HCT116 (cell line): ENCODE measurements around the gene ATP5F1A. TPM values are rescaled to one million over a fixed set of nuclear protein-coding genes. Genes with fewer than 3 reads are reported as not detected.

Experiments
- ATAC-seq: fragments of 200-7000 bp; cut with Tn5 transposase; 2 replicates; pipeline ENCODE4 v1.9.1; 2020; ENCODE audit warnings: mild to moderate bottlenecking, moderate library complexity
- BruUV-seq: library from RNA; stranded (reverse); fragments of 400-500 nt; replicated peaks from 2 replicates; lab custom pipeline; 2021; lab: Mats Ljungman, UMichigan
- CTCF ChIA-PET: fragments of 300-600 bp; sonication (Branson Sonifier 250); formaldehyde crosslinking; loops from one replicate; lab custom pipeline; 2021; ENCODE audit warnings: antibody characterized with exemption; lab: Charles Lee
- POLR2A ChIA-PET: fragments of 300-600, 350-600 bp; sonication (Branson Sonifier 250); formaldehyde crosslinking; loops from one replicate; lab custom pipeline; 2021; ENCODE audit warnings: antibody characterized with exemption; lab: Charles Lee
- RAD21 ChIA-PET, 2 experiments: fragments of 300-600 bp; sonication (Branson Sonifier 250); formaldehyde crosslinking; loops; one replicate each; lab custom pipeline; 2023; ENCODE audit warnings: low total read pairs in 2 of 2; ENCODE audit not compliant: uncharacterized antibody in 2 of 2, unreplicated experiment in 2 of 2, low non-redundant PET in 1 of 2; lab: Charles Lee
- DNase-seq: peaks from one replicate; pipeline ENCODE4 v3.0.0-alpha.2; 2010; ENCODE audit warnings: low read depth, low spot score
- H2AFZ ChIP-seq: fragments of 200-600 bp; shearing (Covaris generic), sonication (generic); 2 replicates; pipeline ENCODE4 v1.6.1; 2017; ENCODE audit warnings: low read depth, mixed run types, mixed read lengths, antibody characterized with exemption, low read length; ENCODE audit not compliant: poor library complexity, severe bottlenecking
- H3K27ac ChIP-seq: 2 replicates; pipeline ENCODE4 v1.5.1; 2012; ENCODE audit warnings: low read depth, low read length
- H3K27me3 ChIP-seq: fragments of 200-600 bp; sonication (generic); 2 replicates; pipeline ENCODE4 v1.6.1; 2016; ENCODE audit warnings: mixed run types, low read length, mixed read lengths; ENCODE audit not compliant: insufficient read depth
- H3K36me3 ChIP-seq, 2 experiments: fragments of 200-500 bp in 1 of 2; fragments of 200-600 bp in 1 of 2; sonication (Bioruptor generic) in 1 of 2; sonication (generic) in 1 of 2; 2 replicates each; pipeline versions ENCODE4 v1.5.1 to v1.6.1; 2014 to 2016; ENCODE audit warnings: low read length in 2 of 2, inconsistent platforms in 1 of 2, mixed read lengths in 1 of 2, mixed run types in 1 of 2; ENCODE audit not compliant: insufficient read depth in 2 of 2, control insufficient read depth in 1 of 2
- H3K4me1 ChIP-seq, 2 experiments: fragments of 200-600 bp in 1 of 2; sonication (generic) in 1 of 2; 2 replicates each; pipeline versions ENCODE4 v1.5.1 to v1.6.1; 2012 to 2017; ENCODE audit warnings: low read length in 2 of 2, inconsistent platforms in 1 of 2, mild to moderate bottlenecking in 1 of 2, mixed read lengths in 1 of 2, mixed run types in 1 of 2, moderate library complexity in 1 of 2; ENCODE audit not compliant: insufficient read depth in 2 of 2, control insufficient read depth in 1 of 2
- H3K4me2 ChIP-seq: fragments of 200-600 bp; sonication (generic); 2 replicates; pipeline ENCODE4 v1.6.1; 2017; ENCODE audit warnings: mixed run types, low read length, mixed read lengths
- H3K4me3 ChIP-seq, 2 experiments: fragments of 200-600 bp in 1 of 2; sonication (generic) in 1 of 2; replicated peaks in 1 of 2; 2 replicates each; pipeline ENCODE4 v1.5.1; 2011 to 2016; ENCODE audit warnings: low read length in 2 of 2, control low read depth in 1 of 2, low read depth in 1 of 2, mild to moderate bottlenecking in 1 of 2, mixed read lengths in 1 of 2, mixed run types in 1 of 2
- H3K79me2 ChIP-seq: fragments of 200-600 bp; sonication (generic); 2 replicates; pipeline ENCODE4 v1.6.1; 2017; ENCODE audit warnings: mild to moderate bottlenecking, mixed run types, low read length, moderate library complexity, mixed read lengths; ENCODE audit not compliant: insufficient read depth
- H3K9ac ChIP-seq: fragments of 200-600 bp; sonication (generic); 2 replicates; pipeline ENCODE4 v1.6.1; 2016; ENCODE audit warnings: low read length, mixed read lengths
- H3K9me2 ChIP-seq: fragments of 200-600 bp; sonication (generic), shearing (Covaris generic); 2 replicates; pipeline ENCODE4 v1.6.1; 2017; ENCODE audit warnings: mixed run types, mild to moderate bottlenecking, moderate library complexity; ENCODE audit not compliant: insufficient read depth
- H3K9me3 ChIP-seq, 2 experiments: fragments of 200-500 bp in 1 of 2; fragments of 200-600 bp in 1 of 2; sonication (Bioruptor generic) in 1 of 2; sonication (generic) in 1 of 2; 2 replicates each; pipeline ENCODE4 v1.6.1; 2014 to 2017; ENCODE audit warnings: low read length in 2 of 2, mixed read lengths in 2 of 2, inconsistent platforms in 1 of 2, low read depth in 1 of 2, mild to moderate bottlenecking in 1 of 2, mixed run types in 1 of 2, moderate library complexity in 1 of 2; ENCODE audit not compliant: control insufficient read depth in 1 of 2, insufficient read depth in 1 of 2
- H4K20me1 ChIP-seq: fragments of 200-600 bp; sonication (generic), shearing (Covaris generic); 2 replicates; pipeline ENCODE4 v1.6.1; 2017; ENCODE audit warnings: mixed run types, mild to moderate bottlenecking, moderate library complexity; ENCODE audit not compliant: insufficient read depth
- CBX3 ChIP-seq: IDR thresholded peaks from 2 replicates; pipeline ENCODE4 v1.6.1; 2012; ENCODE audit warnings: low read depth
- CEBPB ChIP-seq: IDR thresholded peaks from 2 replicates; pipeline ENCODE4 v1.6.1; 2012; ENCODE audit warnings: low read depth
- EGR1 ChIP-seq: IDR thresholded peaks from 2 replicates; pipeline ENCODE4 v1.6.1; 2012; ENCODE audit warnings: low read depth
- ELF1 ChIP-seq: IDR thresholded peaks from 2 replicates; pipeline ENCODE4 v1.6.1; 2012; ENCODE audit warnings: low read depth, borderline replicate concordance
- EZH2 ChIP-seq: fragments of 200-600 bp; sonication (generic); IDR thresholded peaks from 2 replicates; pipeline ENCODE4 v1.6.1; 2017; ENCODE audit warnings: antibody characterized with exemption, mixed run types
- EZH2phosphoT487 ChIP-seq: fragments of 200-600 bp; IDR thresholded peaks from 2 replicates; pipeline ENCODE4 v1.6.1; 2018; ENCODE audit warnings: antibody characterized with exemption, borderline replicate concordance
- FOSL1 ChIP-seq: IDR thresholded peaks from 2 replicates; pipeline ENCODE4 v1.6.1; 2012; ENCODE audit warnings: low read depth
- JUND ChIP-seq: IDR thresholded peaks from 2 replicates; pipeline ENCODE4 v1.6.1; 2012
- POLR2A ChIP-seq: IDR thresholded peaks from 2 replicates; pipeline ENCODE4 v1.7.0; 2011; ENCODE audit warnings: borderline replicate concordance; ENCODE audit not compliant: insufficient read depth, insufficient read length; ENCODE audit errors: extremely low read depth
- POLR2AphosphoS5 ChIP-seq: IDR thresholded peaks from 2 replicates; pipeline ENCODE4 v1.6.1; 2011; ENCODE audit warnings: mild to moderate bottlenecking, low read depth, low read length, moderate library complexity
- RAD21 ChIP-seq: IDR thresholded peaks from 2 replicates; pipeline ENCODE4 v1.6.1; 2012; ENCODE audit warnings: low read depth, mild to moderate bottlenecking
- SIN3A ChIP-seq: IDR thresholded peaks from 2 replicates; pipeline ENCODE4 v1.6.1; 2012; ENCODE audit warnings: low read depth
- SP1 ChIP-seq: IDR thresholded peaks from 2 replicates; pipeline ENCODE4 v1.6.1; 2012; ENCODE audit warnings: low read depth
- SRF ChIP-seq: IDR thresholded peaks from 2 replicates; pipeline ENCODE4 v1.6.1; 2012; ENCODE audit warnings: low read depth
- TCF7L2 ChIP-seq: IDR thresholded peaks from 2 replicates; pipeline ENCODE4 v1.7.0; 2011; ENCODE audit warnings: borderline replicate concordance, inconsistent platforms; ENCODE audit not compliant: insufficient read depth, insufficient read length; ENCODE audit errors: extremely low read depth
- YY1 ChIP-seq: IDR thresholded peaks from 2 replicates; pipeline ENCODE4 v1.6.1; 2011; ENCODE audit warnings: low read length, low read depth, moderate library complexity, mild to moderate bottlenecking; ENCODE audit not compliant: insufficient replicate concordance; ENCODE audit errors: extremely low read depth
- ZFX ChIP-seq: fragments of 450-650 bp; IDR thresholded peaks from 2 replicates; pipeline ENCODE4 v1.6.1; 2017
- ZNF274 ChIP-seq: fragments of 200-500 bp; sonication (Bioruptor generic); IDR thresholded peaks from 2 replicates; pipeline ENCODE4 v1.6.1; 2014; ENCODE audit warnings: mild to moderate bottlenecking, low read depth, low read length, inconsistent platforms
- intact Hi-C: fragments of 100-400 bp; cut with micrococcal nuclease; formaldehyde crosslinking; loops from 2 replicates; pipeline ENCODE4 v1.10.0; 2022
- total RNA-seq: library from RNA; stranded (reverse); gene quantifications from one replicate; pipeline ENCODE4 v1.2.1, GENCODE V29; 2021; ENCODE audit not compliant: unreplicated experiment
- TF ChIP-seq, protein P1 (sequence below): IDR thresholded peaks from 2 replicates; pipeline ENCODE4 v1.6.1; 2012; ENCODE audit warnings: low read depth
- TF ChIP-seq, protein P2 (sequence below): IDR thresholded peaks from 2 replicates; pipeline ENCODE4 v1.6.1; 2012

Gene ATP5F1A
- total RNA-seq, 1 experiment from 2014 or later = 563 TPM

DNA sequence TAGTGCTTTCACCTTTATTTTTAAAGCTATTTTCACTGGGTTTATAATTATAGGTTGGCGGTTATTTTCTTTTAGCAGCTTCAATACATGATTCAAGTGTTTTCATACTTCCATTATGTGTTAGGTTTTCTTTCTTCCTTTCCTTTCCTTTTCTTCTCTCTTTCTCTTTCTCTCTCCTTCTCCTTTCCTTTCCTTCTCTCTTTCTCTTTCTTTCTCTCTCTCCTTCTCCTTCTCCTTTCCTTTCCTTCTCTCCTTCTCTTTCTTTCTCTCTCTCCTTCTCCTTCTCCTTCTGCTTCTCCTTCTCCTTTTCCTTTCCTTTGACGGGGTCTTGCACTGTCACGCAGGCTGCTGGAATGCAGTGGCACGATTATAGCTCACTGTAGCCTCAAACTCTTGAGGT lies 42.1 kb upstream of the ATP5F1A start:
- DNase-seq = no peak
- H3K9me2 ChIP-seq = no peaks in the 10 kb centered on the region
- RAD21 ChIA-PET = no interaction called here
- no peaks in the 10 kb centered on the region for H3K9me3 ChIP-seq
- H3K4me2 ChIP-seq = no peak overlapping the region
- ATAC-seq = no peak
- H3K36me3 ChIP-seq = no peaks in the 10 kb centered on the region
- TF ChIP-seq TCF7L2 (no peak), ELF1 (no peak), RAD21 (no peak), SRF (no peak), EZH2phosphoT487 (no peak), JUND (no peak), ZNF274 (no peak), SIN3A (no peak), FOSL1 (no peak), POLR2AphosphoS5 (no peak), CEBPB (no peak), POLR2A (no peak), SP1 (no peak), CBX3 (no peak), EGR1 (no peak), EZH2 (no peak), ZFX (no peak), YY1 (no peak)
- TF ChIP-seq, protein P1, sequence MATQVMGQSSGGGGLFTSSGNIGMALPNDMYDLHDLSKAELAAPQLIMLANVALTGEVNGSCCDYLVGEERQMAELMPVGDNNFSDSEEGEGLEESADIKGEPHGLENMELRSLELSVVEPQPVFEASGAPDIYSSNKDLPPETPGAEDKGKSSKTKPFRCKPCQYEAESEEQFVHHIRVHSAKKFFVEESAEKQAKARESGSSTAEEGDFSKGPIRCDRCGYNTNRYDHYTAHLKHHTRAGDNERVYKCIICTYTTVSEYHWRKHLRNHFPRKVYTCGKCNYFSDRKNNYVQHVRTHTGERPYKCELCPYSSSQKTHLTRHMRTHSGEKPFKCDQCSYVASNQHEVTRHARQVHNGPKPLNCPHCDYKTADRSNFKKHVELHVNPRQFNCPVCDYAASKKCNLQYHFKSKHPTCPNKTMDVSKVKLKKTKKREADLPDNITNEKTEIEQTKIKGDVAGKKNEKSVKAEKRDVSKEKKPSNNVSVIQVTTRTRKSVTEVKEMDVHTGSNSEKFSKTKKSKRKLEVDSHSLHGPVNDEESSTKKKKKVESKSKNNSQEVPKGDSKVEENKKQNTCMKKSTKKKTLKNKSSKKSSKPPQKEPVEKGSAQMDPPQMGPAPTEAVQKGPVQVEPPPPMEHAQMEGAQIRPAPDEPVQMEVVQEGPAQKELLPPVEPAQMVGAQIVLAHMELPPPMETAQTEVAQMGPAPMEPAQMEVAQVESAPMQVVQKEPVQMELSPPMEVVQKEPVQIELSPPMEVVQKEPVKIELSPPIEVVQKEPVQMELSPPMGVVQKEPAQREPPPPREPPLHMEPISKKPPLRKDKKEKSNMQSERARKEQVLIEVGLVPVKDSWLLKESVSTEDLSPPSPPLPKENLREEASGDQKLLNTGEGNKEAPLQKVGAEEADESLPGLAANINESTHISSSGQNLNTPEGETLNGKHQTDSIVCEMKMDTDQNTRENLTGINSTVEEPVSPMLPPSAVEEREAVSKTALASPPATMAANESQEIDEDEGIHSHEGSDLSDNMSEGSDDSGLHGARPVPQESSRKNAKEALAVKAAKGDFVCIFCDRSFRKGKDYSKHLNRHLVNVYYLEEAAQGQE = no peak
- TF ChIP-seq, protein P2, sequence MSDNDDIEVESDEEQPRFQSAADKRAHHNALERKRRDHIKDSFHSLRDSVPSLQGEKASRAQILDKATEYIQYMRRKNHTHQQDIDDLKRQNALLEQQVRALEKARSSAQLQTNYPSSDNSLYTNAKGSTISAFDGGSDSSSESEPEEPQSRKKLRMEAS = no peak
- TF ChIP-seq, all 23 proteins: peak for 0
- no TSS peak for BruUV-seq
- Histone ChIP-seq H4K20me1 (no peaks in the 10 kb centered on the region), H3K27ac (no peak overlapping the region), H3K79me2 (no peaks in the 10 kb centered on the region), H2AFZ (no peak overlapping the region), H3K4me1 (no peaks in the 10 kb centered on the region), H3K4me3 (no peak overlapping the region), H3K9ac (no peak overlapping the region), H3K27me3 (no peaks in the 10 kb centered on the region)
- intact Hi-C loops = no loop called here
- ChIA-PET CTCF (no interaction called here), POLR2A (no interaction called here)
